ENCODE measurements around the gene HDAC7. TPM values are rescaled to one million over a fixed set of nuclear protein-coding genes. Genes with fewer than 3 reads are reported as not detected.
A peak's percentile ranks its signal among the peaks of the same experiment; 100 is the strongest.

HDAC7 gene
- total RNA-seq: 100 to 1,000 TPM; 257 to 280 TPM

DNA sequence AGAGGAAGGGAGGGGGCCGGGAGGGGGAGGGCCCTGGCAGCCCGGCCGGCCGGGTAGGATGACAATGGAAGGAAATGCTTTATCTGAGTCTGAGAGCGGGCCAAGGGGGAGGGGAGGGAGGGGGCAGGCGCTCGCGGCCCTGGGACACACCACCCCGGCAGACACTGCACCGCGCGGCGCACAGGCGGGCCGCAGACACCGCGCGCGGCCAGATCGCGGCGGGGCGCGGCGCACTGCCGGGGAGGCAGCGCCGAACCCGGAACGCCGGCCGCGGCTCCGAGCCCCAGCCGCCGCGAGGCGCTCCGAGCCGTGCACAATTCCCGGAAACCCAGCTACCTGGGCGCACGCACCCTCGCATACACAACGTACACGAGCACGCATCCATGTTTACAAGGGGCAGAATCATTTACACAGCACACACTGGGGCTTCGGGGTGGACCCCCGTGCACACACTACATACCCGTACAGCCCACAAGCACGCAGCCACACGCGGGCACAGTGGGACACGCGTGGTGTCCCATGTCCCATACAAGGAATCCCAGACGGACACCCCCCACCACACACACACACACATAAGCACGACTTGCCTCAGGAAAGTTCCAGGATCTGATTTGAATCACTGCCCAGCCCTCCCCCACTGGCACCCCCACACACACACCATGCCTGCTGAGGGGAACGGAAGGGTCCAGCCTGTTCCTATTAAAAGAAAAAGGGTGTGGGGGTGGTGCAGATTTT lies at the start of gene HDAC7:
TSS of gene HDAC7 (minus strand) at position 8 of the 735 bp plus-strand sequence. CDS start 118 bp downstream, outside the sequence.
- CTCF ChIA-PET: interaction anchor here (0.6 to 28.1 kb wide), 6 partner anchors 9 to 766 kb away, joined by 3 to 795 read pairs (median 5); no protein-coding TSS in a partner anchor

DNA sequence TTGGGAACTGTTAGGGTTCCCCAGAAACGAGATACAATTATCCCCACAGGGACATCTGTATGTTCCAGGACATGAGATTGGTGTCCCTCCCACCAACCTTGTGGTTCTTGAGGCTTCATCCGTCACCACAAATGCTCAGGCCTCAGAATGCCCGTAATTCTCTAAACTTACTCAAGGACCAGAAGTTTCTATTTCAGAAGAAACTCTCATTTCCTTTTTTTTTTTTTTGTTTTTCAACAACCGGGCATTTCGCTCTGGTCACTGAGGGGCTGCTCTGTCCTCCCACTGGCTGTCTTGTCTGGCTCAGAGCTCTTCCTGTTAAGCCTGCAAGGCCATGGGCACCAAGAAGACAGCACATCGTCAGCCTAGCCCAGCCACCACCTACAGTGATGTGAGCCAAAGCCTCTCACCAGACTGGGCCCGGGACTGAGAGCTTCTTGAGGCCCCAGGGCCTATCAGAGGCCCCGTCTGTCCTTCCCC lies 48.9 kb upstream of the HDAC7 start:
- CTCF ChIA-PET: interaction anchor here (0.9 to 3.0 kb wide), 10 partner anchors 11 to 125 kb away, joined by 3 to 18 read pairs (median 8); partner anchors contain the start of gene VDR
- Mint-ChIP-seq H3K27me3 (no peaks in the 10 kb centered on the region), H3K27ac (peak overlapping the region; percentile 95), H3K36me3 (peaks cover 80% of the 10 kb centered on the region), H3K4me3 (no peak overlapping the region), H3K9me3 (no peaks in the 10 kb centered on the region), H3K4me1 (ENCODE audit: low read depth) (peaks cover 81% of the 10 kb centered on the region)
- POLR2A ChIA-PET: interaction anchor here (0.5 to 5.7 kb wide), 8 partner anchors 8 to 237 kb away, joined by 3 to 76 read pairs (median 11); partner anchors contain the start of genes SENP1 and VDR
- intact Hi-C loops (cut with micrococcal nuclease): loop anchor here (1.0 kb wide), 1 partner anchor 8 kb away; no protein-coding TSS in a partner anchor
- peak; percentile 63 for DNase-seq

More for the DNA sequence above, at the start of gene HDAC7:
- Mint-ChIP-seq H3K36me3 (peaks cover 36% of the 10 kb centered on the region), H3K27ac (peak within 1 kb of the TSS; percentile 99), H3K4me3 (peak within 1 kb of the TSS; percentile 94), H3K9me3 (peaks cover under 1% of the 10 kb centered on the region), H3K27me3 (no peaks in the 10 kb centered on the region), H3K4me1 (ENCODE audit: low read depth) (peaks cover 68% of the 10 kb centered on the region)
- POLR2A ChIA-PET: interaction anchor here (1.3 to 16.2 kb wide), 5 partner anchors 11 to 64 kb away, joined by 3 to 540 read pairs (median 15); no protein-coding TSS in a partner anchor
- intact Hi-C loops (cut with micrococcal nuclease): loop anchor here (1.0 to 10.0 kb wide), 4 partner anchors 12 to 1605 kb away; no protein-coding TSS in a partner anchor
- DNase-seq: peak; percentile 86

DNA sequence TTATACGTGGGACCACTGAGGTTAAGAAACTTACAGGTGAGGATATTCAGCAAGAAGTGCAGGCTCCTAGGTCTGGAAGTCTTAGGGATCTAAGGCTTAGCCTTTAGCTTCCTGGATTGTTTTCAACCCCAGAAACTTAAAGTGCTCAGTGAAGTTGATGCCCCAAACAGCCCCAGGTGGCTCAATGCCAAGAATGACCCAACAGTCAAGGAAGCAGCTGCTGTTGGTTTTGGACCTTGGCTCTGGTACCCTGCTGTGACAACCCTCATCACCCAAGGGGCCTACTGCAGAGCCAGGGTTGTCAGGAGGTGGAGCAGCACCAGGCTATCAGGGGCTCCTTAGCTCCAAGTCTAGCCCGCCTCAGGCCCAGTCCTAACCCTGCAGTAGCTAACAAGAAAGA lies 48.3 kb upstream of the HDAC7 start:
- DNase-seq: no peak
- peak overlapping the region; percentile 95 for H3K27ac Mint-ChIP-seq
- no peaks in the 10 kb centered on the region for H3K9me3 Mint-ChIP-seq
- H3K4me1 Mint-ChIP-seq (ENCODE audit: low read depth): peaks cover 85% of the 10 kb centered on the region
- H3K27me3 Mint-ChIP-seq: no peaks in the 10 kb centered on the region
- intact Hi-C loops (cut with micrococcal nuclease): loop anchor here (1.0 kb wide), 1 partner anchor 8 kb away; no protein-coding TSS in a partner anchor
- peaks cover 79% of the 10 kb centered on the region for H3K36me3 Mint-ChIP-seq
- CTCF ChIA-PET: interaction anchor here (0.7 to 3.0 kb wide), 9 partner anchors 11 to 126 kb away, joined by 3 to 14 read pairs (median 4); no protein-coding TSS in a partner anchor
- POLR2A ChIA-PET: interaction anchor here (0.5 to 5.7 kb wide), 8 partner anchors 12 to 238 kb away, joined by 3 to 76 read pairs (median 11); partner anchors contain the start of genes SENP1 and VDR
- no peak overlapping the region for H3K4me3 Mint-ChIP-seq

DNA sequence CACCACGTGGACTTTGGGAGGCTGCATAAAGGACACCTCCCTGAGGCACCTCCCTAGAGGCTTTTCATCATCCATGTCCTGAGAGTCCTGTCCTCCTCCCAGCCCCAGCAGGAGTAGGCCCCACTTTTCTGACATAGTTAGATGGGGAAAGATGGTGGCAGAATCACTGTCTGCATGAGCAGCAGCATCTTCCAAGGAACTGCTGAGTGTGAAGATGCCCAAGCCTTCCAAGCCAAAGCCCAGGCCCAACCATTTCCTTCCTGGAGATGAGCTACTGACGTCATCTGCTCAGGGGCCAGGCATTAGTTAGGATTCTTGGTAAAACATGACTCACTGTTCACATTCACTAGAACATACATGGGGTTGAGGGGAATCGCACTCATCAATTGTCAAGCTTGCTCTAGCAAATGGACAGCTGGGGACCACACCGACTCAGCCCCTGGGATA lies 47.8 kb upstream of the HDAC7 start:
- intact Hi-C loops (cut with micrococcal nuclease): loop anchor here (1.0 kb wide), 1 partner anchor 18 kb away; no protein-coding TSS in a partner anchor

DNA sequence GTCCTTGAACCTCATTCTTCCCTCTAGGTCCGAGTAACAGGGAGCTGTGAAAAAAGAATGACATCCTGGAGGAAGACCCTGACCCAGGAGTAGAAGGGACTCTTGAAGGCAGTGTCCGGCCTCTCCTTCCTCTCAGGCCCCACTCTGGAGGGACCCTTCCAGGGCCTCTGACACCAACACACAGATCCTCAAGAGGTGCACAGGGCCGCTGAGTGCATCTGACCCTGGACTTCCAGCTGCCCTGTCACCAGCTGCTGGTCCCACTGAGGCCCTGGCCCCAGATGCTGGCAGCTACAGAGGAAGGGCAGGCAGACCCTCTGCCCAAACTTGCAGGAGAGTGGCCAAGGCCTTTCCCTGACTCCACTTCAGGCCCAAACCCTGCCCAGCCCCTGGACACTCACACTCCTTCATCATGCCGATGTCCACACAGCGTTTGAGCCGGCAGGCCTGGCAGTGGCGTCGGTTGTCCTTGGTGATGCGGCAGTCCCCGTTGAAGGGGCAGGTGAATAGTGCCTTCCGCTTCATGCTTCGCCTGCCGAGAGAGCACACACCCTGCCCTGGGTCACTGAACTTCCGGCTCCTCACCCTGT lies 45.0 kb upstream of the HDAC7 start:
- peaks cover 73% of the 10 kb centered on the region for H3K36me3 Mint-ChIP-seq
- H3K4me3 Mint-ChIP-seq: no peak overlapping the region
- intact Hi-C loops (cut with micrococcal nuclease): no loop called here
- H3K4me1 Mint-ChIP-seq (ENCODE audit: low read depth): peaks cover 84% of the 10 kb centered on the region
- no peaks in the 10 kb centered on the region for H3K9me3 Mint-ChIP-seq
- H3K27ac Mint-ChIP-seq: peak overlapping the region; percentile 49
- no peaks in the 10 kb centered on the region for H3K27me3 Mint-ChIP-seq
- POLR2A ChIA-PET: no interaction called here
- no peak for DNase-seq
- CTCF ChIA-PET: interaction anchor here (2.0 kb wide), 1 partner anchor 26 kb away, joined by 7 read pairs; no protein-coding TSS in a partner anchor

More for the DNA sequence above, 47.8 kb upstream of the HDAC7 start:
- Mint-ChIP-seq H3K27me3 (no peaks in the 10 kb centered on the region), H3K9me3 (no peaks in the 10 kb centered on the region), H3K4me1 (ENCODE audit: low read depth) (peaks cover 84% of the 10 kb centered on the region), H3K27ac (peak overlapping the region; percentile 95), H3K4me3 (no peak overlapping the region), H3K36me3 (peaks cover 79% of the 10 kb centered on the region)
- ChIA-PET CTCF (interaction anchor here (0.7 to 3.0 kb wide), 12 partner anchors 10 to 152 kb away, joined by 3 to 14 read pairs (median 4); partner anchors contain the start of gene TMEM106C), POLR2A (interaction anchor here (0.7 to 5.7 kb wide), 7 partner anchors 12 to 47 kb away, joined by 3 to 76 read pairs (median 13); partner anchors contain the start of gene VDR)
- DNase-seq: peak; percentile 86

DNA sequence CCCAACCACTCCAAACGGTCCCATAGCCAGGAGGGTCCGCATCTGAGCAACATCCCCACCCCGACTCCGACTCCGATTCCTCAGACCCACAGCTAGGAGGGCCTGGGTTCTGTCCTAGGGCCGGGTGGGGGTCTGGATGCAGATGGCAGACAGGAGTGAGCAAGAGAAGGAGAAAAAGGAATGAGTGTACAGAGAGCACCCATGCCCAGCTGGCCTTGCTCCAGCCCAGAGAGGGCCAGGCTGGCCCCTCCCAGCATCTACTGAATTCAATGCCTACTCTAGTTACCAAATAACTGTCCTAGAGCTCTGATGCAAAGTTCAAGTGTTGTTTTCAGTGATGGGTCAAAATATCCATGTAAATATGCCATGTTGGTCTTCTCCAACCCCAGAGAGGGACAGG lies 44.3 kb upstream of the HDAC7 start:
- H3K9me3 Mint-ChIP-seq: no peaks in the 10 kb centered on the region
- intact Hi-C loops (cut with micrococcal nuclease): no loop called here
- no peak for DNase-seq
- no peak overlapping the region for H3K4me3 Mint-ChIP-seq
- CTCF ChIA-PET: interaction anchor here (2.0 kb wide), 1 partner anchor 26 kb away, joined by 7 read pairs; no protein-coding TSS in a partner anchor
- peak overlapping the region; percentile 53 for H3K27ac Mint-ChIP-seq
- POLR2A ChIA-PET: no interaction called here
- peaks cover 86% of the 10 kb centered on the region for H3K4me1 Mint-ChIP-seq (ENCODE audit: low read depth)
- H3K36me3 Mint-ChIP-seq: peaks cover 74% of the 10 kb centered on the region
- H3K27me3 Mint-ChIP-seq: no peaks in the 10 kb centered on the region

DNA sequence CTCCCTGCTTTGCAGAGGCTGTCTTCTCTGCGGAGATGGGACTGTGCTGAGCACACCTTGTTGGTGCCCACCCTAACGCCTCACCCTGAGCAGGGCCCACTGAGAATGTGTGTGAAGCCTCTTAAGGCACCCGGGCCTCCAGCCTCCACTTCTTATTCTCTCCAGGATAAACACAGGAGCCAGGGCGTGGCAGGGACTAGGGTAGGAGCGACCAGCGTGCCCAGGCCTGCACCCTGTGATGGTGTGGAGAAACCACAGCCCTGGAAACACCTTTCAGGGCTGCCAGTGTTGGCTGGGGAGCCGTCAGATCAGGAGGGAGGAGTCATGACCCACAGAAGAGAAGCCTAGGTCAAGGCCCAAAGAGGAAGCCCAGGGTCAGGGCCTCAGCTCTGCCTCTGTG lies 43.8 kb upstream of the HDAC7 start:
- ChIA-PET CTCF (interaction anchor here (2.0 to 3.7 kb wide), 2 partner anchors 21 to 25 kb away, joined by 7 to 30 read pairs; no protein-coding TSS in a partner anchor), POLR2A (interaction anchor here (1.3 to 4.2 kb wide), 2 partner anchors 22 to 42 kb away, joined by 3 to 42 read pairs; partner anchors contain the start of gene VDR)
- Mint-ChIP-seq H3K36me3 (peaks cover 74% of the 10 kb centered on the region), H3K27ac (peak overlapping the region; percentile 54), H3K9me3 (no peaks in the 10 kb centered on the region), H3K4me3 (no peak overlapping the region), H3K27me3 (no peaks in the 10 kb centered on the region), H3K4me1 (ENCODE audit: low read depth) (peaks cover 86% of the 10 kb centered on the region)
- intact Hi-C loops (cut with micrococcal nuclease): no loop called here
- no peak for DNase-seq

DNA sequence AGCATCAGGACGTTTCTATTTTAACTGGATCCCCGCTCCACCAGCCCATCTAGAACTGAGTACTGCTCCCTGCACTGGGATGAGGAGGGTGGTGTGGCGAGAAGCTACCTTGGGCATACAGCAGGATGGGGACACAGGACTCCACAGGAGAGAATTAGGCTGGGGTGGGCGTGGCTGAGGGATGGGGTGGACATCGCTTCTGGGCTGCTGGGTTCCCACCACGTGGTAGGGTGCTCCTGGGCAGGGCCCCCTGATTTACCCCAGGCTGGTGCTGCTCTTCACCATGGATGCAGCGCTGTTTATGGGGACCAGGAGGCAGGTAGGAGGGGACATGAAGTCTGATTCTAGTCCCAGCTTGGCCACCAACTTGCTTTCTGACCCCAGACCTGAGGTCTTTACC lies 43.2 kb upstream of the HDAC7 start:
- Mint-ChIP-seq H3K27ac (peak overlapping the region; percentile 54), H3K27me3 (no peaks in the 10 kb centered on the region), H3K9me3 (no peaks in the 10 kb centered on the region), H3K36me3 (peaks cover 76% of the 10 kb centered on the region), H3K4me3 (no peak overlapping the region), H3K4me1 (ENCODE audit: low read depth) (peaks cover 82% of the 10 kb centered on the region)
- ChIA-PET POLR2A (interaction anchor here (1.3 to 4.2 kb wide), 3 partner anchors 20 to 42 kb away, joined by 3 to 42 read pairs (median 29); partner anchors contain the start of gene VDR), CTCF (interaction anchor here (0.9 to 3.7 kb wide), 5 partner anchors 12 to 87 kb away, joined by 3 to 30 read pairs (median 3); partner anchors contain the start of gene VDR)
- DNase-seq: no peak
- intact Hi-C loops (cut with micrococcal nuclease): no loop called here

DNA sequence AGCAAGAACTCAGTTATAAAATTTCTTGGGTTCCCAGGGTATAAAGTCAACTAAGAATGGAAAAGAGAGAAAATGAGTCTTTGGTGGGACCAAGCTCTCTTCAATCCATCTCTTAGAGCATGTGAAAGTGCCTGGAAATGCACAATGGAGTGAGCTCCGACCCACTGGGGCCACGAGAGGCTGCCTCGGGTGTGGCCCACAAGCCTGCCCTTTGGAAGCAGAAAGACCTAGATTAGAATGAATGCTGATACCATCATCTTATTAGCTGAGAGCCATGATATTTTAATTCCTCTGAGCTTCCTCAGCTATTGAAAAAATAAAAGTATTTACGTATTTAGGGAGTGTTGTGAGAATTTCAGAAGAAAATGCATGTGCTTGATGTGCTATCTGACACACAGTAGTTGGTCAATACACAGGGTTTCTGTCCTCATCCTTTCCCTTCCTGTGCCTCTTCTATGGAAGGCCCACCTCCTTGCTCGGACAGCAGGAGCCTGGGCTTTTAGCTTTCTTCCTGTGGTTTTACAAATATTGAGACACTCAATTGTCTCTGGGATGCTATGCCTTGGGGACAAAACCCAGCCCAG lies 42.6 kb upstream of the HDAC7 start:
- H3K9me3 Mint-ChIP-seq: no peaks in the 10 kb centered on the region
- no peak overlapping the region for H3K4me3 Mint-ChIP-seq
- H3K36me3 Mint-ChIP-seq: peaks cover 76% of the 10 kb centered on the region
- no peak for DNase-seq
- CTCF ChIA-PET: interaction anchor here (0.6 to 3.7 kb wide), 8 partner anchors 8 to 226 kb away, joined by 3 to 30 read pairs (median 4); partner anchors contain the start of gene VDR
- intact Hi-C loops (cut with micrococcal nuclease): no loop called here
- H3K27ac Mint-ChIP-seq: peak overlapping the region; percentile 96
- no peaks in the 10 kb centered on the region for H3K27me3 Mint-ChIP-seq
- POLR2A ChIA-PET: interaction anchor here (1.3 to 4.2 kb wide), 5 partner anchors 18 to 50 kb away, joined by 3 to 42 read pairs (median 10); partner anchors contain the start of gene VDR
- peaks cover 76% of the 10 kb centered on the region for H3K4me1 Mint-ChIP-seq (ENCODE audit: low read depth)

DNA sequence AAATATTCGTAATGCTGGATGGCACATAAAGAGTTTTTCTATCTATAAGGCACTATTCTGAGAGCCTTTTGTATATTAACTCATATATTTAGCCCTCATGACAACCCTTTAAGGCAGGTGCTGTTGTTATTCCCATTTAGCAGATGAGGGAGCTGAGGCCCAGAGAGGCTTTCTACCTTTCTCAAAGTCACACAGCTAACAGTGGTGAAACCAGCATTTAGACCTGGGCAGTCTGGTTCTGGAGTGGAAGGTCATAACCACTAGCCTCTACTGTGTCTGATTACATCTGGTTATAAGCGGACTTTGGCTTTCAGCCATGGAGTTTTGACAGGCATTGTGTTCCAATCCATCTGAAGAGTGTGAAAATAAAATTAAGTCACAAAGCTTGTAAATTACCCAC lies 41.2 kb upstream of the HDAC7 start:
- H3K4me3 Mint-ChIP-seq: peak overlapping the region; percentile 46
- DNase-seq: no peak
- H3K27ac Mint-ChIP-seq: peak overlapping the region; percentile 96
- intact Hi-C loops (cut with micrococcal nuclease): loop anchor here (1.0 to 2.0 kb wide), 5 partner anchors 7 to 102 kb away; partner anchors contain the start of genes TMEM106C and VDR
- CTCF ChIA-PET: interaction anchor here (0.6 to 3.7 kb wide), 11 partner anchors 9 to 685 kb away, joined by 3 to 30 read pairs (median 4); partner anchors contain the start of genes TMEM106C and VDR
- H3K4me1 Mint-ChIP-seq (ENCODE audit: low read depth): peaks cover 64% of the 10 kb centered on the region
- H3K36me3 Mint-ChIP-seq: peaks cover 81% of the 10 kb centered on the region
- H3K27me3 Mint-ChIP-seq: no peaks in the 10 kb centered on the region
- POLR2A ChIA-PET: interaction anchor here (0.8 to 4.2 kb wide), 13 partner anchors 8 to 53 kb away, joined by 3 to 42 read pairs (median 4); partner anchors contain the start of gene VDR
- no peaks in the 10 kb centered on the region for H3K9me3 Mint-ChIP-seq
